ENCODE results near the gene IL23R. TPM values are rescaled to one million over a fixed set of nuclear protein-coding genes. Genes with fewer than 3 reads are reported as not detected.

The IL23R gene
- polyA plus RNA-seq, 12 donors = 0.04 to 0.37 (median 0.08) TPM; not detected in 7

- DNase-seq = no peak
Measured at GRCh38 chr1:67148516-67149178, 17.6 kb upstream of the IL23R start.

DNA sequence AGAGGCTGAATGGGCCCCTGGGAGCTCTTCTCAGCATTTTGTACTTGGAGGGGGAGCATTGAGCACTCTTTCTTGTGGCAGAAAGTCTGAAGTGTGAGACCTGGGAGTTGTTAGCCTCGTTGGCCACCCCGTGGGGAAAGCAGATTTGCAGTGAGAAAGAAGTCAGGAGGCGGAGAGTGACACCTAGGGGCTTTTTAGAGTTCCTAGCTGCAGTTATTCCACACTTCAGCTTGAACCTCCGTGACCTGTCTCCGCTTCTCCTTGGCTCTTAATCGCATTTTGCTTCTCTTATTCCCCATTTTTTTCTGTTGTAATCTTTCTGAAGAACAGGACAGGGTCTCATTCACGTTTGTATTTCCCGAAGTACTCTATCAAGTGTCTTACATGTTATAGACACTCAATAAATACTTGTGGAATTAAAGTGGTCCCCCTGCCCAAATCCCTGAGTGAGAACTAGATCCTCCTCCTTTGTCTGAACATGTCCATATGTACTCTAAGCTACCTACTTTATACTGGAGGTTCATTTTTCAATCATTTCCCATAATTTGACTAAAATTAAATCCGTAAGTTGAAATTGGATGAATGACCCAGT lies 17.0 kb upstream of the IL23R start:
- DNase-seq = peak; percentile 62

GRCh38 chr1:67150931-67151330 lies 15.3 kb upstream of the IL23R start:
- DNase-seq = no peak

- no peak for DNase-seq
Measured at GRCh38 chr1:67158401-67158800, 7.9 kb upstream of the IL23R start.

DNA sequence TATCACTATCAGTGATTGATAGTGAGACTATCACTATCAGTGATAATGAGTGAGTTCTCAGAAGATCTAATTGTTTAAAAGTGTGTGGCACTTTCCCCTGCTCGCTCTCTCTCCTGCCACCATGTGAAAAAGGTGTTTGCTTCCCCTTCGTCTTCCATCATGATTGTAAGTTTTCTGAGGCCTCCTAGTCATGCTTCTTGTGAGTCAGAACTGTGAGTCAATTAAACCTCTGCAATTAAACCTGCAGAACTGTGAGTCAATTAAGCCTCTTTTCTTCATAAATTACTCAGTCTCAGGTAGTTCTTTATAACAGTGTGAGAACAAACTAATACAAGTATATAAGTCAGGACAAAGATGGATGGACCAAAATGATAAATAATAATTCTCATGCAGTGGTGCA lies 7.0 kb upstream of the IL23R start:
- no peak for DNase-seq

DNA sequence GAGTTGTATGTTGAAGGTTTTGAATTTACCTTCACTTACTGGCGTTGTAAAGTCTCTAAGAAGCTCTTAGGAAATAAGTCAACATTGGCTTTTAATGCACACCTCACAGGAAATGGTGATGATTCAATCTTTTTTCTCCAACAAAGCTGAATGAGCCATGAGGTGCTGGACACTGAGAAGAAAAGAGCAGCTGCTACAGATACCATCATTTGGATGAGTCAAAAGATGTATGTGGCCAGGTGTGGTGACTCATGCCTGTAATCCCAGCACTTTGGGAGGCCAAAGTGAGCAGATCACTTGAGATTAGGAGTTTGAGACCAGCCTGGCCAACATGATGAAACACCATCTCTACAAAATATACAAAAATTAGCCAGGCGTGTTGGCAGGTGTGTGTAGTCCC lies 3.3 kb upstream of the IL23R start:
- no peak for DNase-seq

GRCh38 chr1:67165468-67166041 lies 699 bp upstream of the IL23R start:
- DNase-seq = no peak

GRCh38 chr1:67169496-67169895 lies 3.2 kb downstream of the IL23R start:
- no peak for DNase-seq

DNA sequence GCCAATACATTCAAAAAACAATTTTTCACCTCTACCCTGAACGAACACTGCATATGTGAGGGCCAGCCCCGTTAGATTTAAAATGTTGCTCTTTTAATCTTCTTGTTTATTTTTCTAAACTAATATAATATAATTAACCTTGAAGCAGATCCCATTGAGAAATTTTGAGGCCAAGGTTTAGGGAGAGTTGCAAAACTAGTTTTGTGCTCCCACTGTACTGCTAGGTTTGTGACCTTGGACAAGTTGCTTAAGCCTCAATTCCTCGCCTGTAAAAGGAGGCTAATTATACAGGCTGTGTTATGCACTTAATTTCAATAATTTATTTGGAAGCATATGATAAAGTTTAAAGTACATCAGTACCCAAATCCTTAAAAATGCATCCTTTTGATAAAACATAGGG lies 3.7 kb downstream of the IL23R start:
- DNase-seq = no peak

DNA sequence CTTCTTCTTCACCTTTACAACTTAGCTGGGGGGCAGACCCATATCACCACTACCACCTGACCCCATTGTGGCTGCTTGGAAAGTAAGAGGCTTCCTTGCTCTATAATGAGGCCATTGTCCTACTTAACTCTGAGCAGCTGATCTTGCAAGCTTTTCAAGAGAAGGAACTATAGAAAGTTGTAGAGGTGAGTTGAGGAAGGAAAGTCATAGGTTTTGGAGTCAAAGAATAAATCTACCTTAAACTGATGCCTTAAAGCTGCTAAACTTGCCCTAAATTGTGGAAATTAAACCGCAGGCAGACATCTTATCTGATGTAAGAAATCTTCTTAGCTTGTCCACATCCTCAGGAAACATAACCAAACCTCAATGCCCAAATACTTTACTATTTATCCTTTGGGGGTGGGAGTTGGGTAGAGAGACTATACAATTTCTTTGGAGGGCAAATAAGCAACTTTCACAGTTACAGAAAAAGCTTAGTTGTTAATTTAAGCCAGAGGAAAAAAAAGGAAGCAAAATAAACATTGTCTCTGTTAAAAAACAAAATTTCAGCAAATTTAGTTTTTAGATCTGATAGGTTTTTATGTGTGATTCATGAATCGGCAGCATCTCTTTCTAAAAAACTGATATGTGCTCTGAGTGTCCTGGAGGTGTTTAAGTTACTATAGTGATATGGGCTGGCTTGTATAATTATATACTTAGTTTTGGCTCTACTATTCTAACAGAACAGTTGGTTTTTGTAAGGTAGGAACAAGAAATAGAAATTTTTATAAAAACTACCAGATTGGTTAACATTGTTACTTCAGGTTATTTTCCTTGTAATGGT lies 4.7 kb downstream of the IL23R start:
- DNase-seq = no peak

DNA sequence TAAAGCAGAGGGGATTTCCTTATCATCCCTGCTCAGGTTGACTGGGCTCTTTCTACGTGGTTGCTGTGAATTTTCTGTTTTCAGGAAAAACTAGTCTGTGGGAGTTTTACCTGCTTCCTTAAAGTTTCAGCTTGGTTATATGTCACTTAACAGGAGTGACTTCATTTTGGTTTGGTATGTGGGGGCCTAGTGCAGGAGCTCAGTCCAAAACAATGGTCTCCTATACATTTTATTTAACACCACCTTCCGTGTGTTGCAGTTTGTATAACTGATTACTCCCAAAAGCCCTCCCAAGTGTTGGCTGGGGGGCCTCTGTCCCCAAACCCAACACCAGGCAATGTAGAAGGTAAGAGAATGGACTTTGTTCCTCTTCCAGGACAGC lies 5.3 kb downstream of the IL23R start:
- DNase-seq = no peak

- no peak for DNase-seq
Measured at GRCh38 chr1:67171978-67172377, 5.7 kb downstream of the IL23R start.

- DNase-seq = no peak
Measured at GRCh38 chr1:67173988-67174387, 7.7 kb downstream of the IL23R start.

DNA sequence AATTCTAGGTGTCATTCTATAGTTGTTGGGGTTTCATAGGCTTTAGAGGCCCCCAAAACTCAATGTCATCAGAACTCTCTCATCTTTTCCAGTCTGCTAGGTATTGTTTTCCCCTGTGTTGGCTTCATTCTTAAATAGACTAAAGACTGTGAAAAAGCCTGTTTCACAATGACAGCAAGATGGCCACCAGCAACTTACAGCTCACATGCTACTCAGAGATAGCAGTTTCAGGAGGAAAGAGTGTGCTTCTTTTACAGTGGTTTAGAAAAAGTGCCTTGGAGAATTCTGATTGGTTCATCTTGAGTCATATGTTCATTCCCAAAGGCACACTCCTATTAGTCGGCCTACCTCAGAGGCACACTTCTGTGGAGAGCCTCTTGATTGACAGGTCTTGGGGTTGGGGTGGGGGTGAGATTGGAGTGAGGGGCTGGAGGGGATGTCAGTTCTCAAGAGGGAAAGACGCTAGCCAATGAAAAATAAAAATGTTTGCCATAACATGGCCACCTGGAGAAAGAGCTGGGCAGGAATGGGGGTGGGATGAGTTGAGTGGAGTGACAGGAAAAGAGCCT lies 8.5 kb downstream of the IL23R start:
- DNase-seq = no peak

- no peak for DNase-seq
Measured at GRCh38 chr1:67175530-67176087, 9.4 kb downstream of the IL23R start.

GRCh38 chr1:67184838-67185421 lies 18.7 kb downstream of the IL23R start:
- DNase-seq = no peak

GRCh38 chr1:67188137-67188536 lies 21.9 kb downstream of the IL23R start:
- no peak for DNase-seq

GRCh38 chr1:67189953-67190352 lies 23.7 kb downstream of the IL23R start:
- no peak for DNase-seq

DNA sequence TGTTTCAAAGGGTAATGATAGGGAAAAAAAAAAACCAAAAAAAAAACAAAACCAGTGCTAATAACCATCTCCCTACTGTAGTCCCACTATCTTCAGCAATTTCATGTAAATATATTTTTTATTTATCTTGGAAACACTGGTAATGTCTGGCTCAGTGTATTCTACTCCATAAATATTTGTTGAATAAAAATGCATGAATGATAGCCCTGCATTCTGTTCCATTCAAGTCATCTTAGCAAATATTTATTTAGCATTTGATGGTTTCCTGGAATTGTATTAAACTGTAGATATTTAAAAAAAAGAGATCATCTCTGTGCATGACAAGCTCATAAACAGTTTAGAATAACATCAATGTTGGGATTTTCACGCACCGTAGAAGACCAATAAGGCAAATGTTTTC lies 24.2 kb downstream of the IL23R start:
- DNase-seq = no peak

GRCh38 chr1:67190942-67191341 lies 24.7 kb downstream of the IL23R start:
- no peak for DNase-seq

GRCh38 chr1:67191668-67192520 lies 25.6 kb downstream of the IL23R start:
- DNase-seq = no peak
